Gastrocnemius medialis (tissue), 4 donors: Measurements from ENCODE around the gene KMT5C. TPM values are rescaled to one million over a fixed set of nuclear protein-coding genes. Genes with fewer than 3 reads are reported as not detected.
A peak's percentile ranks its signal among the peaks of the same experiment; 100 is the strongest.

ENCODE experiments used
- ATAC-seq, 2 donors: fragments of 150-250 bp; one replicate each; pipeline ENCODE4 v1.9.1; 2016
- DNase-seq, 2 donors: peaks; one replicate each; pipeline ENCODE4 v3.0.0-alpha.2; 2019
- H3K27ac ChIP-seq, 4 donors: fragments of 200-600 bp; sonication (generic); 1 replicate in 1 of 4; 2 replicates in 3 of 4; pipeline ENCODE4 v1.5.1; 2016 to 2018; ENCODE audit warnings: mild to moderate bottlenecking in 2 of 4, moderate library complexity in 1 of 4
- H3K27me3 ChIP-seq, 3 donors: fragments of 200-600 bp; sonication (generic) in 2 of 3; 1 replicate in 1 of 3; 2 replicates in 2 of 3; pipeline versions ENCODE4 v1.5.1 to v1.6.0; 2016 to 2019; ENCODE audit warnings: mild to moderate bottlenecking in 1 of 3, moderate library complexity in 1 of 3
- H3K36me3 ChIP-seq, 2 donors: fragments of 200-600 bp; sonication (generic) in 1 of 2; one replicate each; pipeline ENCODE4 v1.5.1; 2017 to 2018
- H3K4me1 ChIP-seq, 2 donors: fragments of 200-600 bp; sonication (generic) in 1 of 2; one replicate each; pipeline ENCODE4 v1.5.1; 2016 to 2017; ENCODE audit warnings: mild to moderate bottlenecking in 2 of 2
- H3K4me3 ChIP-seq, 4 donors: fragments of 200-600 bp; sonication (generic) in 3 of 4; 1 replicate in 1 of 4; 2 replicates in 3 of 4; pipeline ENCODE4 v1.5.1; 2016 to 2019; ENCODE audit warnings: mild to moderate bottlenecking in 2 of 4
- H3K9me3 ChIP-seq, 3 donors: fragments of 200-600 bp; sonication (generic) in 2 of 3; 1 replicate in 1 of 3; 2 replicates in 2 of 3; pipeline ENCODE4 v1.5.1; 2016 to 2019
- POLR2A ChIP-seq, 2 donors: fragments of 450-650 bp; IDR thresholded peaks; one replicate each; pipeline ENCODE4 v1.6.1; 2017; ENCODE audit warnings: antibody characterized with exemption in 2 of 2, mild to moderate bottlenecking in 2 of 2, moderate library complexity in 2 of 2
- in situ Hi-C, 4 donors: fragments of 200-750 bp; cut with MboI; loops; one replicate each; pipeline versions ENCODE4 v1.15.0 to v1.8.0; 2017; ENCODE audit warnings: low sequenced_read_pairs in 4 of 4
- intact Hi-C: fragments of 100-400 bp; cut with DNase I; formaldehyde crosslinking; loops from one replicate; pipeline ENCODE4 v1.15.1; 2023; ENCODE audit warnings: low total_unique reads
- total RNA-seq, 4 donors: library from RNA; depleted of rRNA; stranded (reverse); fragments of >200 nt; gene quantifications; one replicate each; pipeline versions ENCODE4 v1.1.0 to v1.2.3, GENCODE V29; 2016
- TF ChIP-seq, protein P1 (sequence below), 5 experiments: fragments of 450-650 bp in 3 of 5; fragments of 200-600 bp in 2 of 5; sonication (generic) in 2 of 5; IDR thresholded peaks in 4 of 5; conservative IDR thresholded peaks in 1 of 5; 1 replicate in 4 of 5; 2 replicates in 1 of 5; pipeline ENCODE4 v1.5.1; 2016 to 2019; ENCODE audit warnings: antibody characterized with exemption in 5 of 5, mild to moderate bottlenecking in 3 of 5, moderate library complexity in 3 of 5

KMT5C gene
- total RNA-seq, 4 donors from 2014 or later = 2.5 to 5.4 (median 4.5) TPM

DNA sequence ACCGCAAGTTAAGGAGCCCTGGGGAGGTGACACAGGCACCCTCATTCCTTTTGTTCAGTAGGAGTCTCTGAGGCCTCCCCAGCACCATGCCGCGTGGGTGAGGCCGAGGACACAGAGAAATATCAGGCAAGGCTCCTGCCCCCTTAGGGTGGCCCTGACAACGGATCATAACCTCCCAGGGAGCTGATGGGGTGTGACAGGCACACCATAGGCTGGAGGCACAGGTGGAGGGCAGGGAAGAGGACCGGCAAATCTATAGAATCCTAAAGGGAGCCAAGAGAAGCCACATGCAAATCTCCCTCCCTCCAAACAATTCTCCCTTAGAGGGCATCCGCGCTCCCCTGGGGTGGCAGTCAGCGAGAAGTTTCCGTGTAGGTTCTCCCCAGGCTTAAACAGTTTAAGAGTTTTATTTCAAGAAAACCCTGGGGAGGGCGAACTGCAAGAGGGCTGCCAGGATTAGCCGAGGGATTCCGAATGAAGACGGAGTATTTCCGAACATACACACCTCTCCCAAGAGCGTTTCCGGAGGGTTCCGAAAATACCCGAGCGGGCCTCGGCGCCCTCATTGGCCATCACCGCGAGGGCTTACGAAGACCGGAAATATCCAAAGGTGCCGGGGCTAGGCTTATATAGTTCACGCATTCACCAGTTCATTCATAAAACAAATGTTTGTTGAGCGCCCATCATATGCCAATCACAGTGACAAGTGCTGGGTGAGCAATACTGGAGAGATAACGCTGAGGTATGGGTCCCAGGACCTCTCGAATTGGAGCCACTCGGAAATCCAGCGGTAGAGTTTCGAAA lies 45.4 kb downstream of the KMT5C start:
- no peak for TF ChIP-seq POLR2A (IDR thresholded peaks at IDR 0.05)
- TF ChIP-seq, protein P1, sequence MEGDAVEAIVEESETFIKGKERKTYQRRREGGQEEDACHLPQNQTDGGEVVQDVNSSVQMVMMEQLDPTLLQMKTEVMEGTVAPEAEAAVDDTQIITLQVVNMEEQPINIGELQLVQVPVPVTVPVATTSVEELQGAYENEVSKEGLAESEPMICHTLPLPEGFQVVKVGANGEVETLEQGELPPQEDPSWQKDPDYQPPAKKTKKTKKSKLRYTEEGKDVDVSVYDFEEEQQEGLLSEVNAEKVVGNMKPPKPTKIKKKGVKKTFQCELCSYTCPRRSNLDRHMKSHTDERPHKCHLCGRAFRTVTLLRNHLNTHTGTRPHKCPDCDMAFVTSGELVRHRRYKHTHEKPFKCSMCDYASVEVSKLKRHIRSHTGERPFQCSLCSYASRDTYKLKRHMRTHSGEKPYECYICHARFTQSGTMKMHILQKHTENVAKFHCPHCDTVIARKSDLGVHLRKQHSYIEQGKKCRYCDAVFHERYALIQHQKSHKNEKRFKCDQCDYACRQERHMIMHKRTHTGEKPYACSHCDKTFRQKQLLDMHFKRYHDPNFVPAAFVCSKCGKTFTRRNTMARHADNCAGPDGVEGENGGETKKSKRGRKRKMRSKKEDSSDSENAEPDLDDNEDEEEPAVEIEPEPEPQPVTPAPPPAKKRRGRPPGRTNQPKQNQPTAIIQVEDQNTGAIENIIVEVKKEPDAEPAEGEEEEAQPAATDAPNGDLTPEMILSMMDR (IDR thresholded peaks at IDR 0.05 in 4 of 5, conservative IDR thresholded peaks at IDR 0.05 in 1 of 5) = no peak
- peak overlapping the region; percentile 49 to 96 (median 85) for H3K4me3 ChIP-seq
- ATAC-seq (peak; percentile 87 to 89), DNase-seq (peak; percentile 92 to 96)
- H3K36me3 ChIP-seq = peaks cover 0 to 28% of the 10 kb centered on the region in 2 donors
- peak overlapping the region; percentile 90 to 98 (median 93) for H3K27ac ChIP-seq
- H3K4me1 ChIP-seq = peaks cover 25 to 40% of the 10 kb centered on the region in 2 donors
- no peaks in the 10 kb centered on the region for H3K9me3 ChIP-seq
- in situ Hi-C loops (no loop called here), intact Hi-C loops (loop anchor here (1.0 to 10.0 kb wide), 8 partner anchors 22 to 270 kb away; partner anchors contain the start of genes ISOC2, KMT5C, PPP1R12C and PPP6R1)
- H3K27me3 ChIP-seq = no peaks in the 10 kb centered on the region

DNA sequence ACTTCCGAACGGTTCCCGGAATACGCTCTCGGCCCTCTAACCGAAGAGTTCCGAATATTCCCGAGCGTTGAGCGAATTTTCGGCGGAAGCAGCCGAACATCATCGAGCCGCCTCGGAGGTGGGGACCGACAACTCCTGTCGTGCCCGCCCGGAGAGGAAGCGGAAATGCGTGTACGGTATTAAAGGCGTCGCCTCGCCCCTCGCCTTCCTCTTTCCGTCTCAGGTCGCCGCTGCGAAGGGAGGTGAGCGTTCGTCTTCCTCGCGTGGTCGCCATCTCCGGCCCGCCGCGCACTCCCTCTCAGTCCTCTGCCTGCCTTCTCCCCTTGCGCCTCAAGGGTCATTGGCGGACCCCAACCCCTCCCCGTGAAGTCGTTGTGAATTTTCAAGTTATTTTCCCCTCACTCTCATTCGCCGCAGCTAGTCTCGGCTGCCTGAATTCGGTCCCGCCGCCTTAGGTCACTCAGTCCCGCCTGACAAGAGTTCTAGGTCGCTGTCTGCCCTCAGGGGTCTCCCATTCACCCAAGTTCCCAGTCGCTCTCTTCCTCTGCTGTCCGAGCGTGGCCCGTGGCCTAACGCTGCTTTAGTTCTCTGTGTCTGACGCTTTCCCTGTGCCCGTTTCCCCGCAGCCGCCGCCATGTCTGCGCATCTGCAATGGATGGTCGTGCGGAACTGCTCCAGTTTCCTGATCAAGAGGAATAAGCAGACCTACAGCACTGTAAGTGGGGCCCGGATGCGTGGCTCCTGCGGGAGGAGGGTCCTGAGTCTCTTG lies 46.2 kb downstream of the KMT5C start, which contains the start of gene RPL28:
TSS of gene RPL28 (plus strand) at position 209 of the 769 bp plus-strand sequence. CDS start at position 635, 426 bp downstream.
- TF ChIP-seq, protein P1 (IDR thresholded peaks at IDR 0.05 in 4 of 5, conservative IDR thresholded peaks at IDR 0.05 in 1 of 5) = no peak
- peak; percentile 95 to 97 for TF ChIP-seq POLR2A (IDR thresholded peaks at IDR 0.05)
- ATAC-seq = peak; percentile 80 to 89
- intact Hi-C loops = loop anchor here (1.0 to 10.0 kb wide), 8 partner anchors 21 to 271 kb away; partner anchors contain the start of genes ISOC2, KMT5C, PPP1R12C and PPP6R1
- H3K36me3 ChIP-seq = peaks cover 0 to 28% of the 10 kb centered on the region in 2 donors
- no peaks in the 10 kb centered on the region for H3K27me3 ChIP-seq
- H3K27ac ChIP-seq = peak within 1 kb of the TSS; percentile 90 to 98 (median 93)
- H3K4me1 ChIP-seq = peaks cover 25 to 40% of the 10 kb centered on the region in 2 donors
- peak; percentile 98 for DNase-seq
- H3K4me3 ChIP-seq = peak within 1 kb of the TSS; percentile 84 to 96 (median 88)
- no peaks in the 10 kb centered on the region for H3K9me3 ChIP-seq
- in situ Hi-C loops = no loop called here

DNA sequence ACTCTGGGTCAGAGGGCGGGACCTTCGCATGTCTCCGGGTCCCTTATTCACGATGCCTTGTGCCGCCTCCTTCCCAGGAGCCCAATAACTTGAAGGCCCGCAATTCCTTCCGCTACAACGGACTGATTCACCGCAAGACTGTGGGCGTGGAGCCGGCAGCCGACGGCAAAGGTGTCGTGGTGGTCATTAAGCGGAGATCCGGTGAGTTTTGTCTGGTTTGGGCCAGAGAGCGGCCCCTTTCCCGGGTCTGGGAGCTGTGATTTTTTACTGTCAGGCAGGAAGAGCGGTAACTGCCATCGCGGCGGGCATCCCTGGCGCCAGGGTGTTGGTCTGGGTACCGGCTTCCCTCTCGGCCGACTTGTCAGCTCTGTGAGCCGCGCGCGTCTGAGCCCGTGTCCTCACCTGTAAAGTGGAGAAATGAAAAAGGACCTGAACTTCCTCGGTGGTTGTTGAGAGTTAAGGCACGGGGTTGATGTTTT lies 46.9 kb downstream of the KMT5C start:
- ATAC-seq = no peak
- peak overlapping the region; percentile 84 to 96 (median 88) for H3K4me3 ChIP-seq
- no peak for TF ChIP-seq POLR2A (IDR thresholded peaks at IDR 0.05)
- TF ChIP-seq, protein P1 (IDR thresholded peaks at IDR 0.05 in 4 of 5, conservative IDR thresholded peaks at IDR 0.05 in 1 of 5) = no peak
- no peaks in the 10 kb centered on the region for H3K27me3 ChIP-seq
- peak overlapping the region; percentile 90 to 98 (median 93) for H3K27ac ChIP-seq
- intact Hi-C loops = loop anchor here (5.0 to 10.0 kb wide), 2 partner anchors 91 to 272 kb away; partner anchors contain the start of genes PPP1R12C and ZNF628
- H3K4me1 ChIP-seq = peaks cover 25 to 40% of the 10 kb centered on the region in 2 donors
- peaks cover 0 to 28% of the 10 kb centered on the region in 2 donors for H3K36me3 ChIP-seq
- no peak for DNase-seq
- in situ Hi-C loops = no loop called here
- H3K9me3 ChIP-seq = no peaks in the 10 kb centered on the region

DNA sequence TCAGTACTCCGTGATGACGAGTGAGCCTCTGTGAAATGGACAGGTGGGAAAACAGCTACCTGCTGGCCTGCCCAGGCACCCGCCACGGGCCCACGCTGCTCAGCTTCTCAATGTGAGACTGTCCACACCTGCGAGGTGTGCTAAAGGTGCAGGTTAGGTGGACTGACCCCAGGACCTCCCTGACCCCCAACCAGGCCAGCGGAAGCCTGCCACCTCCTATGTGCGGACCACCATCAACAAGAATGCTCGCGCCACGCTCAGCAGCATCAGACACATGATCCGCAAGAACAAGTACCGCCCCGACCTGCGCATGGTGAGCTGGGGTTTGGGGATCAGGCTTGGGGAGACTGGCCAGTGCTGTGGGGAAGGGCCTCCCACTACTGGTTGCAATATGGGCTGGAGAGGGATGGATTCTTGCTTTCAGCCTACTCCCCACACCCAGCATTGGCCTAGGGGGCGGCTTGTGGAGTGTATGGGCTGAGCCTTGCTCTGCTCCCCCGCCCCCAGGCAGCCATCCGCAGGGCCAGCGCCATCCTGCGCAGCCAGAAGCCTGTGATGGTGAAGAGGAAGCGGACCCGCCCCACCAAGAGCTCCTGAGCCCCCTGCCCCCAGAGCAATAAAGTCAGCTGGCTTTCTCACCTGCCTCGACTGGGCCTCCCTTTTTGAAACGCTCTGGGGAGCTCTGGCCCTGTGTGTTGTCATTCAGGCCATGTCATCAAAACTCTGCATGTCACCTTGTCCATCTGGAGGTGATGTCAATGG lies 48.2 kb downstream of the KMT5C start:
- Histone ChIP-seq H3K36me3 (peaks cover 0 to 28% of the 10 kb centered on the region in 2 donors), H3K4me1 (peaks cover 25 to 40% of the 10 kb centered on the region in 2 donors), H3K4me3 (no peak overlapping the region), H3K27me3 (no peaks in the 10 kb centered on the region), H3K9me3 (no peaks in the 10 kb centered on the region), H3K27ac (peak overlapping the region in 1 of 4 donors; percentile 90)
- DNase-seq = no peak
- TF ChIP-seq, protein P1 (IDR thresholded peaks at IDR 0.05 in 4 of 5, conservative IDR thresholded peaks at IDR 0.05 in 1 of 5) = no peak
- no peak for TF ChIP-seq POLR2A (IDR thresholded peaks at IDR 0.05)
- in situ Hi-C loops = no loop called here
- intact Hi-C loops = loop anchor here (5.0 to 10.0 kb wide), 2 partner anchors 89 to 273 kb away; partner anchors contain the start of genes PPP1R12C and ZNF628
- ATAC-seq = no peak
